Loucy (cell line): Measurements from ENCODE around the gene ARNT2.

Experiments
- H2AFZ ChIP-seq: fragments of 200-600 bp; sonication (generic); 2 replicates; pipeline ENCODE4 v1.6.0; 2016; ENCODE audit warnings: antibody characterized with exemption, mild to moderate bottlenecking, low read length, moderate library complexity
- H3F3A ChIP-seq: fragments of 200-600 bp; 2 replicates; pipeline ENCODE4 v1.6.0; 2016; ENCODE audit warnings: antibody characterized with exemption, low read depth, mild to moderate bottlenecking
- H3K27me3 ChIP-seq: fragments of 200-600 bp; sonication (generic); 2 replicates; pipeline ENCODE4 v1.6.1; 2014; ENCODE audit warnings: low read length, mild to moderate bottlenecking; ENCODE audit not compliant: insufficient read depth, poor library complexity, severe bottlenecking
- H3K36me3 ChIP-seq: fragments of 200-600 bp; sonication (generic); 2 replicates; pipeline ENCODE4 v1.6.1; 2016; ENCODE audit warnings: low read length; ENCODE audit not compliant: insufficient read depth
- H3K4me1 ChIP-seq: fragments of 200-600 bp; sonication (generic); 2 replicates; pipeline ENCODE4 v1.5.1; 2014; ENCODE audit warnings: low read length, mild to moderate bottlenecking; ENCODE audit not compliant: insufficient read depth, poor library complexity, severe bottlenecking
- H3K4me2 ChIP-seq: fragments of 200-600 bp; sonication (generic); 2 replicates; pipeline ENCODE4 v1.6.0; 2014; ENCODE audit warnings: antibody characterized with exemption, low read length, low read depth, mild to moderate bottlenecking; ENCODE audit not compliant: poor library complexity, severe bottlenecking
- H3K4me3 ChIP-seq: fragments of 200-600 bp; sonication (generic); 2 replicates; pipeline ENCODE4 v1.5.1; 2014; ENCODE audit warnings: low read length, mild to moderate bottlenecking, mixed read lengths; ENCODE audit not compliant: poor library complexity, severe bottlenecking
- H3K79me2 ChIP-seq: fragments of 200-600 bp; sonication (generic); 2 replicates; pipeline ENCODE4 v1.6.1; 2014; ENCODE audit warnings: low read length; ENCODE audit not compliant: insufficient read depth
- H3K9ac ChIP-seq: fragments of 200-600 bp; sonication (generic); 2 replicates; pipeline ENCODE4 v1.6.0; 2014; ENCODE audit warnings: mild to moderate bottlenecking, low read depth, low read length, moderate library complexity; ENCODE audit not compliant: poor library complexity, severe bottlenecking
- H3K9me2 ChIP-seq: fragments of 200-600 bp; sonication (generic); replicated peaks from 2 replicates; pipeline ENCODE4 v1.6.1; 2016; ENCODE audit warnings: low read depth, low read length, mixed read lengths
- H3K9me3 ChIP-seq: fragments of 200-600 bp; sonication (generic); 2 replicates; pipeline ENCODE4 v1.6.1; 2014; ENCODE audit warnings: mild to moderate bottlenecking, antibody characterized with exemption, low read length, low read depth; ENCODE audit not compliant: insufficient read depth
- H4K20me1 ChIP-seq: fragments of 200-600 bp; sonication (generic); 2 replicates; pipeline ENCODE4 v1.6.0; 2014; ENCODE audit warnings: antibody characterized with exemption, low read length, mild to moderate bottlenecking; ENCODE audit not compliant: insufficient read depth, poor library complexity, severe bottlenecking
- CTCF ChIP-seq: fragments of 200-600 bp; sonication (generic); conservative IDR thresholded peaks from 2 replicates; pipeline ENCODE4 v1.5.1; 2014; ENCODE audit warnings: mild to moderate bottlenecking, antibody characterized with exemption, low read length
- EZH2phosphoT487 ChIP-seq: fragments of 200-600 bp; IDR thresholded peaks from 2 replicates; pipeline ENCODE4 v1.6.1; 2018; ENCODE audit warnings: antibody characterized with exemption, mild to moderate bottlenecking, moderate library complexity, borderline replicate concordance

ARNT2 gene

GRCh38 chr15:80500021-80500420 lies 95.8 kb downstream of the ARNT2 start:
- TF ChIP-seq EZH2phosphoT487 (no peak), CTCF (no peak)
- Histone ChIP-seq H3K36me3 (no peaks in the 10 kb centered on the region), H3F3A (no peaks in the 10 kb centered on the region), H3K9me2 (no peaks in the 10 kb centered on the region), H3K9ac (no peak overlapping the region), H3K4me3 (no peak overlapping the region), H3K9me3 (no peaks in the 10 kb centered on the region), H2AFZ (no peak overlapping the region), H3K79me2 (no peaks in the 10 kb centered on the region), H3K4me1 (no peaks in the 10 kb centered on the region), H4K20me1 (no peaks in the 10 kb centered on the region), H3K27me3 (no peaks in the 10 kb centered on the region), H3K4me2 (no peak overlapping the region)

DNA sequence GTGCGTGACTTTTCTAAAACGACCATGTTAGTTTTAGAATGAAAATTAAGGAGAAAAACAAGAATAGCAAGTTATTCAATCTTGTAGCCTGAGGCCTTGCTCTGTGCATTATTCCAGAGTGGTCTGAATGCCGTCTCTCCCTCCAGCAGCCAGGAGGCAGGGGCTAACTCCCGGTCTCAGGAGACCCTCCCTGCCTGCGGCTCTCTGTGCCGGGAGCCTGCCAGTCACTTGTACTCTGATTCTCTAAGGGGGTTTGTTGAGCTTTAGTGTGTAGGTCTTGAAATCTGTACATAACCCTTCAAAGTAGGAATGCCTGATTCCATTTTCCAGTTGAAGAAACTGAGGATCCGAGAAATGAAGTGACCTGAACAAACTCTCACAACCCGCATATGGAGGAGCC lies 97.3 kb downstream of the ARNT2 start:
- H3K4me3 ChIP-seq = no peak overlapping the region
- no peaks in the 10 kb centered on the region for H3K9me3 ChIP-seq
- H3K36me3 ChIP-seq = no peaks in the 10 kb centered on the region
- no peaks in the 10 kb centered on the region for H3F3A ChIP-seq
- no peak overlapping the region for H3K4me2 ChIP-seq
- H3K27me3 ChIP-seq = no peaks in the 10 kb centered on the region
- TF ChIP-seq CTCF (no peak), EZH2phosphoT487 (no peak)
- H3K9ac ChIP-seq = no peak overlapping the region
- no peaks in the 10 kb centered on the region for H3K9me2 ChIP-seq
- no peaks in the 10 kb centered on the region for H3K79me2 ChIP-seq
- no peaks in the 10 kb centered on the region for H4K20me1 ChIP-seq
- no peaks in the 10 kb centered on the region for H3K4me1 ChIP-seq
- H2AFZ ChIP-seq = no peak overlapping the region

DNA sequence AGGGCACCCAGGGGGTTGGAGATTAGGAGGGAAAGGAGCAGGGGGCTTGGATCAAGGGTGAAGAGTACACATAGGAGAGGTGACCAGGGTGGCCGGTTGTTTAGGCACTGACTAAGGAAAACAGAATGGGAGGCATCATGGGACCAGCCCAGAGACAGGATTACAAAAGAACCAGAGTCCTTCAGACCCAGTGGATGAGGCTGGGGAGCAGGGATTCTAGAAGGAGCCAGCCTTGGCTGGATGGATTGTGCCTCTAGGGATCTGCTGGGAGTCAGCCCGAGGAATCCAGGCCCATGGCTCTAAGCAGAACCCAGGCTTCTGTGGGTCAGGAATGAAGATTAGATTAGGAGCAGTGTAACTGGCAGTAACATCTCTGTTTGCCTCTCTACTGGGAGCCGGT lies 98.6 kb downstream of the ARNT2 start:
- H2AFZ ChIP-seq = no peak overlapping the region
- no peaks in the 10 kb centered on the region for H3K9me2 ChIP-seq
- H3K9me3 ChIP-seq = no peaks in the 10 kb centered on the region; the same call in 1 of the 2 replicates
- no peak overlapping the region for H3K4me2 ChIP-seq
- no peaks in the 10 kb centered on the region for H3K36me3 ChIP-seq
- no peaks in the 10 kb centered on the region for H3K4me1 ChIP-seq
- no peaks in the 10 kb centered on the region for H3K27me3 ChIP-seq
- no peak overlapping the region for H3K9ac ChIP-seq
- H3K79me2 ChIP-seq = no peaks in the 10 kb centered on the region
- no peaks in the 10 kb centered on the region for H4K20me1 ChIP-seq
- no peaks in the 10 kb centered on the region for H3F3A ChIP-seq
- no peak overlapping the region for H3K4me3 ChIP-seq
- TF ChIP-seq CTCF = no peak
